ENCODE data around the gene FOXP3. TPM values are rescaled to one million over a fixed set of nuclear protein-coding genes. Genes with fewer than 3 reads are reported as not detected.

FOXP3 gene
- total RNA-seq, 1 experiment from 2014 or later = 0.15 TPM

GRCh38 chrX:49227726-49228125 lies 36.8 kb downstream of the FOXP3 start:
- ChIA-PET POLR2A (interaction anchor here (0.9 kb wide), 1 partner anchor 37 kb away, joined by 3 read pairs; no protein-coding TSS in a partner anchor), CTCF (no interaction called here)

More at GRCh38 chrX:49227726-49228125, 36.8 kb downstream of the FOXP3 start:
- Histone ChIP-seq H3K36me3 (ENCODE audit: control insufficient read depth in 1 of 2, insufficient read depth in 2 of 2, low read length in 2 of 2) (no peaks in the 10 kb centered on the region), H2AFZ (ENCODE audit: low read depth, low read length, poor library complexity, severe bottlenecking) (no peak overlapping the region), H3K9ac (ENCODE audit: low read length) (no peak overlapping the region), H3K4me3 (replicated peaks in 1 of 2; ENCODE audit: low read depth in 1 of 2, low read length in 2 of 2) (no peak overlapping the region), H3K4me1 (ENCODE audit: control insufficient read depth in 1 of 2, insufficient read depth in 2 of 2, low read length in 2 of 2) (no peaks in the 10 kb centered on the region), H3K9me2 (ENCODE audit: insufficient read depth) (no peaks in the 10 kb centered on the region), H3K27ac (ENCODE audit: low read depth, low read length) (no peak overlapping the region), H3K9me3 (ENCODE audit: control insufficient read depth in 1 of 2, insufficient read depth in 1 of 2, low read depth in 1 of 2, low read length in 2 of 2) (no peaks in the 10 kb centered on the region), H3K79me2 (ENCODE audit: insufficient read depth, low read length) (no peaks in the 10 kb centered on the region), H3K27me3 (ENCODE audit: insufficient read depth, low read length) (no peaks in the 10 kb centered on the region), H4K20me1 (ENCODE audit: insufficient read depth) (no peaks in the 10 kb centered on the region), H3K4me2 (ENCODE audit: low read length) (no peak overlapping the region)
- no peak for ATAC-seq
- RAD21 ChIA-PET (ENCODE audit: low non-redundant PET in 1 of 2, low total read pairs in 2 of 2, uncharacterized antibody in 2 of 2, unreplicated experiment in 2 of 2) = no interaction called here
- intact Hi-C loops (cut with micrococcal nuclease) = no loop called here
- DNase-seq (ENCODE audit: low read depth, low spot score) = no peak
- TF ChIP-seq POLR2A (IDR thresholded peaks at IDR 0.05; ENCODE audit: borderline replicate concordance, extremely low read depth, insufficient read depth, insufficient read length) = no peak
- no peak for TF ChIP-seq FOSL1 (IDR thresholded peaks at IDR 0.05; ENCODE audit: low read depth)
- no peak for TF ChIP-seq ZBTB33 (IDR thresholded peaks at IDR 0.05; ENCODE audit: extremely low read depth, insufficient replicate concordance, low read length)
- no peak for TF ChIP-seq ZNF274 (IDR thresholded peaks at IDR 0.05; ENCODE audit: low read depth, low read length)
- no peak for TF ChIP-seq RAD21 (IDR thresholded peaks at IDR 0.05; ENCODE audit: low read depth)
- TF ChIP-seq ELF1 (IDR thresholded peaks at IDR 0.05; ENCODE audit: borderline replicate concordance, low read depth) = no peak
- no peak for TF ChIP-seq MAX (IDR thresholded peaks at IDR 0.05)
- BruUV-seq (replicated peaks) = no TSS peak

Measured in HCT116 (cell line).